GM12878 (cell line): ENCODE measurements around the gene HSP90AB1. TPM values are rescaled to one million over a fixed set of nuclear protein-coding genes. Genes with fewer than 3 reads are reported as not detected.

Experiments used
- ATAC-seq: fragments of 200-7000 bp; cut with Tn5 transposase; 3 replicates; pipeline ENCODE4 v1.9.1; 2020; ENCODE audit warnings: mild to moderate bottlenecking, moderate library complexity
- BruUV-seq: library from RNA; stranded (reverse); fragments of 400-500 nt; replicated peaks from 2 replicates; lab custom pipeline; 2021; lab: Mats Ljungman, UMichigan
- CTCF ChIA-PET: fragments of 300-600 bp; sonication (Branson Sonifier 250); formaldehyde crosslinking; extraction: SDS; loops from one replicate; lab custom pipeline; 2021; ENCODE audit warnings: inconsistent platforms; lab: Yijun Ruan, JAX
- POLR2A ChIA-PET: fragments of 350-600 bp; formaldehyde crosslinking; extraction: SDS; loops from one replicate; lab custom pipeline; 2021; ENCODE audit warnings: inconsistent platforms; lab: Charles Lee
- RAD21 ChIA-PET: fragments of 300-600 bp; sonication (Branson Sonifier 250); formaldehyde crosslinking; loops from one replicate; lab custom pipeline; 2023; ENCODE audit warnings: antibody characterized with exemption; ENCODE audit not compliant: unreplicated experiment; lab: Charles Lee
- SMC1A ChIA-PET: fragments of 300-600 bp; sonication (Branson Sonifier 250); formaldehyde crosslinking; loops from one replicate; lab custom pipeline; 2023; ENCODE audit not compliant: unreplicated experiment, uncharacterized antibody; lab: Charles Lee
- DNase-seq: peaks from one replicate; pipeline ENCODE4 v3.0.0-alpha.2; 2011; ENCODE audit warnings: low read depth, low spot score
- FAIRE-seq: peaks from 3 replicates; lab custom pipeline; 2011; peaks lifted over from hg19 to GRCh38; lab: Jason Lieb, UNC
- H2AFZ ChIP-seq: 2 replicates; pipeline ENCODE4 v1.6.0; 2011; ENCODE audit warnings: low read depth, low read length, control low read depth; ENCODE audit not compliant: control insufficient read depth
- H3K27ac ChIP-seq: 2 replicates; pipeline ENCODE4 v1.5.1; 2011; ENCODE audit warnings: control low read depth; ENCODE audit not compliant: control insufficient read depth, insufficient read depth
- H3K27me3 ChIP-seq, 2 experiments: replicated peaks in 1 of 2; 2 replicates each; pipeline versions ENCODE4 v1.6.0 to v1.6.1; 2011; ENCODE audit warnings: low read length in 1 of 2; ENCODE audit not compliant: control insufficient read depth in 2 of 2, insufficient read depth in 2 of 2
- H3K36me3 ChIP-seq, 2 experiments: 2 replicates each; pipeline ENCODE4 v1.5.1; 2011; ENCODE audit warnings: low read length in 1 of 2; ENCODE audit not compliant: control insufficient read depth in 2 of 2, insufficient read depth in 2 of 2
- H3K4me1 ChIP-seq: 2 replicates; pipeline ENCODE4 v1.6.1; 2011; ENCODE audit warnings: mild to moderate bottlenecking, low read length, moderate library complexity, mixed read lengths; ENCODE audit not compliant: control insufficient read depth, insufficient read depth
- H3K4me2 ChIP-seq: 2 replicates; pipeline ENCODE4 v1.6.0; 2011; ENCODE audit warnings: control low read depth; ENCODE audit not compliant: control insufficient read depth, insufficient read depth
- H3K4me3 ChIP-seq: fragments of 200-600 bp; sonication (generic); 2 replicates; pipeline ENCODE4 v1.5.1; 2016
- H3K79me2 ChIP-seq: 2 replicates; pipeline ENCODE4 v1.6.0; 2011; ENCODE audit warnings: low read length; ENCODE audit not compliant: control insufficient read depth, insufficient read depth
- H3K9ac ChIP-seq: 2 replicates; pipeline ENCODE4 v1.8.0; 2011; ENCODE audit warnings: low read length, control low read depth, mixed read lengths; ENCODE audit not compliant: control insufficient read depth, insufficient read depth
- H3K9me3 ChIP-seq: replicated peaks from 3 replicates; pipeline ENCODE4 v1.5.1; 2011; ENCODE audit warnings: mild to moderate bottlenecking, low read length; ENCODE audit not compliant: control insufficient read depth, insufficient read depth
- H4K20me1 ChIP-seq: 2 replicates; pipeline ENCODE4 v1.6.0; 2011; ENCODE audit not compliant: control insufficient read depth, insufficient read depth
- POU2F2 ChIP-seq: IDR thresholded peaks from 3 replicates; pipeline ENCODE4 v1.6.1; 2011; ENCODE audit warnings: low read depth, mild to moderate bottlenecking, low read length, borderline replicate concordance
- WGBS: methylation state at CpG from one replicate; pipeline ENCODE4 v1.1.6; 2016; ENCODE audit warnings: low lambda C conversion rate; ENCODE audit not compliant: insufficient replicate concordance, insufficient coverage; ENCODE audit errors: missing lambda C conversion rate; 5-methylcytosine and 5-hydroxymethylcytosine counted together
- in situ Hi-C: fragments of 300-500 bp; cut with MboI; formaldehyde crosslinking; loops from 9 replicates; pipeline ENCODE4 v1.14.3; 2018; ENCODE audit warnings: mixed read lengths
- intact Hi-C: fragments of 100-400 bp; cut with micrococcal nuclease; formaldehyde crosslinking; loops from one replicate; pipeline ENCODE4 v1.14.2; 2022; ENCODE audit not compliant: unreplicated experiment
- polyA plus RNA-seq, 11 experiments: library from polyadenylated mRNA; depleted of rRNA in 4 of 11; unstranded in 6 of 11; stranded (reverse) in 5 of 11; fragments of >200 nt; fragmentation: Nextera tagmentation in 4 of 11; fragmentation: Illumina TruSeq in 1 of 11; extraction: Ambion mirVana in 4 of 11; extraction: Trizol in 1 of 11; gene quantifications; 1 replicate in 1 of 11; 2 replicates in 10 of 11; pipeline versions ENCODE4 v1.2.1 to v1.2.3, GENCODE V29; 2011 to 2016; ENCODE audit warnings: inconsistent platforms in 2 of 11, missing spikeins in 2 of 11, low read depth in 1 of 11
- total RNA-seq, 4 experiments: library from RNA; depleted of rRNA in 3 of 4; stranded (reverse); fragments of >200 nt in 3 of 4; fragmentation: Illumina TruSeq in 1 of 4; extraction: Trizol in 1 of 4; gene quantifications; 2 replicates each; pipeline versions ENCODE4 v1.2.1 to v1.2.3, GENCODE V29; 2013 to 2021
- TF ChIP-seq, protein P1 (sequence below): IDR thresholded peaks from 2 replicates; pipeline ENCODE4 v1.6.1; 2011; ENCODE audit warnings: mild to moderate bottlenecking, low read depth, low read length, moderate library complexity; ENCODE audit not compliant: insufficient replicate concordance

Gene HSP90AB1
- total and polyA plus RNA-seq, 10 of the 15 experiments (the other 5 are each of a cell fraction or from before 2014, with no cell fraction given): 988 to 1,682 (median 1,146) TPM

GRCh38 chr6:44202332-44202971, 44.4 kb upstream of the HSP90AB1 start:
- no TSS peak for BruUV-seq
- ATAC-seq (no peak), FAIRE-seq (no peak), DNase-seq (no peak)
- ChIA-PET SMC1A (interaction anchor here (1.3 kb wide), 1 partner anchor 10 kb away, joined by 4 read pairs; no protein-coding TSS in a partner anchor), RAD21 (interaction anchor here (0.8 kb wide), 1 partner anchor 26 kb away, joined by 3 read pairs; no protein-coding TSS in a partner anchor), CTCF (interaction anchor here (0.9 kb wide), 1 partner anchor 65 kb away, joined by 4 read pairs; no protein-coding TSS in a partner anchor), POLR2A (interaction anchor here (1.1 kb wide), 1 partner anchor 21 kb away, joined by 3 read pairs; the partner anchor contains the start of gene SLC29A1)
- no peaks in the 10 kb centered on the region for H3K36me3 ChIP-seq
- H3K4me3 ChIP-seq: no peak overlapping the region
- H3K9me3 ChIP-seq: no peaks in the 10 kb centered on the region
- in situ Hi-C loops: no loop called here
- no peak overlapping the region for H3K27ac ChIP-seq
- H3K4me1 ChIP-seq: no peaks in the 10 kb centered on the region
- H2AFZ ChIP-seq: no peak overlapping the region
- H3K9ac ChIP-seq: no peak overlapping the region
- no peak for TF ChIP-seq POU2F2
- TF ChIP-seq, protein P1, sequence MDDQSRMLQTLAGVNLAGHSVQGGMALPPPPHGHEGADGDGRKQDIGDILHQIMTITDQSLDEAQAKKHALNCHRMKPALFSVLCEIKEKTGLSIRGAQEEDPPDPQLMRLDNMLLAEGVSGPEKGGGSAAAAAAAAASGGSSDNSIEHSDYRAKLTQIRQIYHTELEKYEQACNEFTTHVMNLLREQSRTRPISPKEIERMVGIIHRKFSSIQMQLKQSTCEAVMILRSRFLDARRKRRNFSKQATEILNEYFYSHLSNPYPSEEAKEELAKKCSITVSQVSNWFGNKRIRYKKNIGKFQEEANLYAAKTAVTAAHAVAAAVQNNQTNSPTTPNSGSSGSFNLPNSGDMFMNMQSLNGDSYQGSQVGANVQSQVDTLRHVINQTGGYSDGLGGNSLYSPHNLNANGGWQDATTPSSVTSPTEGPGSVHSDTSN: no peak
- H3K4me2 ChIP-seq: no peak overlapping the region
- H3K79me2 ChIP-seq: no peaks in the 10 kb centered on the region
- H4K20me1 ChIP-seq: no peaks in the 10 kb centered on the region
- 35% methylated on average over 4 of the region's 4 CpGs for WGBS
- no peaks in the 10 kb centered on the region for H3K27me3 ChIP-seq
- intact Hi-C loops: no loop called here
